ENCODE data around the gene TRIM27.
"Not testable (repeated sequence)": the region's sequence is repeated elsewhere in the genome, so short reads cannot be mapped to it uniquely, and the experiment has no call there.

Gene TRIM27

DNA sequence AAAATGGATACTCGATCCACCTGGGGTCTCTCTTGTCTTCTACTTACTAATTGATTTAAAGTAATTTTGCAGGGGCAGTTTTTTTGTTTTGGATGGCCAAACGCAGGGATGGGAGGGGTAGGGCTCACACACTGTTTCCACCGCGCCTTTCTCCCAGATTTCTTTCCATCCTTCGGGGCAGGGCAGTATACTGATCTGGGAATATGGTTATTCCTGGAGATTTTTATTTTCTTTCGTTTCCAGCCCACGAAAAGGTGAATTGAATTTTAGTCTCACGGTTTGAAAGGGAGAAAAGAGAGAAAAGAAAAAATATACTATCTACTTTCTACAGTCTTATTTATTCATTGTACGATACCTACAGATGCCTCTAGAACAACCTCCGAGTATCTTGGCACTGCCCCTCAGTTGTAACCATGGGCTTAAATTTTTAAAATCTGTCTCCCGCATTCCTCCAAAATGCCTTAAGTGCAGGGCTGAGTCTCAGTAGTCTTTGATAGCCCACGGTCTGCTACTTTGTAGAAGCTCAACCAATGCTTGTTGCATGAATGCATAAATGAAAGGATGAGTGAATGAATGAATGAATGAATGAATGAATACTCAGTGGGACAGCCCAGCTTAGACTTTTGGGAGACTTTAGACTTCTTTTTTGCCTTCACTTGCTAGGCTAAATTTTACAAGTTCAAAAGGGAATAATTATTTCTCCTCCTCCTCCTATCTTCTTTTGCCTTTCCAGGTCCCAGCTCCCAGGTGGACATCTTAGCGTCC is 18.1 kb upstream of the TRIM27 start:
- no peak for DNase-seq (ENCODE audit: low spot score)

DNA sequence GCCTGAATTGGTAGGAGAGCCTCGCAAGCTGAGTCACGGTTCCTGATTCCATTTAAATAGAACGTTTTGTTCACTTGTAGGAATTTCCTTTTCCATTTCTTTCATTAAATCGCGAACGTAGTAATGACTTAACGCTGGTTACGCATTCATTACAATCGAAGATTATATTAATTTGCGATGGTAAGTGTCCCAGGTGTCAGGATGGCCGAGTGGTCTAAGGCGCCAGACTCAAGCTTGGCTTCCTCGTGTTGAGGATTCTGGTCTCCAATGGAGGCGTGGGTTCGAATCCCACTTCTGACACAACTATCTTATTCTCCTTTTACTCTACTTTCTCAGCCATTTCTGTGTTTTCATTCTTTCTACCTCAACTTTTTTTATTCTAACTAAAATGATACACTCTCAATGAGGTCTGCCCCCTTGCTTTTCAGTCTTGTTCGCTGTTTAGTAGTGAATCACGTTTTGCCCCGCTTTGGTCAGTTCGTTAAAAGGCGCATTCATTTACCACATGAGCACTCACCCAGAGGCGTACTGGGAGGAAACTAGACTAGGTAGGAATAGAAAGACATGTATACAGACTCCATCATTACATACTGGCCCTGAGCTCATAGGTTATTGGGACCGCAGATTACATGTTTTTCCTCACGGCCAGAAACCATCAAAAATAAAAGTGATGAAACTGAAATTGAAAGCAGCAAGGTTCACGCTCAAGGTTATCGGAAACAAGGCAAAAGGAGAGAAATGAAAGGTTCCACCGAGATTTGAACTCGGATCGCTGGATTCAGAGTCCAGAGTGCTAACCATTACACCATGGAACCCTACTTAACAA is 17.3 kb upstream of the TRIM27 start:
- peak; percentile 81 for DNase-seq (ENCODE audit: low spot score)

DNA sequence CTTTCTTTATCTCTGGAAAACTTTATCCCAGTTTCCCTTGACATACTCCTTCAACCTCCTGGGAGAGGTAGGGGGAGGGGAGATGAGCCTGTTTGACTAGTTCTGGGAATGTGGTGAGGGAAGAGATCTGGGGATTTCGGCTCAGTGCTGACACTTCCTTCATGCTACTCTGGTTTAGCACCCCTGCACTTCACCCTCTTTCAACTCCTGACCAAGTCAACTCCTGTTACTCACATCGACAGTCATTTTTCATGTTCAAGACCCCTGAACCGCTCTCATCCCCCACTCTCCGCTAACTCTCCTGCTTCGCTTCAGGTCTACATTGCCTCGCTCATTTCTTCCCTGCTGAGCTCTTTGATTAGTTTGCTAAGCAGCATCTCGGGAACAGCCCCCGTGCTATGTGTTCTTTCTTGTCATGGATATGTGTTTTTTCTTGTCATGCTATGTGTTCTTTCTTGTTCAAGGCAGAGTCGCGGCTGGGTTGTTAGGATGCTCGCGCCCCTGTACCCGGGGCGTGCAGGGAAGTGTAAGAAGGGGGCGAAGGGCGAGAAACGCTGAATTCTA is 16.6 kb upstream of the TRIM27 start:
- peak; percentile 59 for DNase-seq (ENCODE audit: low spot score)

DNA sequence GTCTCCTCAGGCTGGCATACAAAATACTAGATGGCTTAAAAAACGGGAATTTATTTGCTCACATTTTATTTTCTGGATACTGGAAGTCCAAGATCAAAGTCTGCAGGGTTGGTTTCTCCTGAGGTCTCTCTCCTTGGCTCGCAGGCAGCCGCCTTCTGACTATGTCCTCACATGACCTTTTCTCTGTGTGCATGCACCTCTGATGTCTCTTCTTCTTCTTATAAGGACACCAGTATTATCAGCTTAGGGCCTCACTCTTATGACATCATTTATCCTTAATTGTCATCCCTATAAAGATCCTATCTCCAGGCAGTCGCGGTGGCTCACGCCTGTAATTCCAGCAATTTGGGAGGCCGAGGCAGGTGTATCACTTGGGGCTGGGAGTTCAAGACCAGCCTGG is 9.3 kb upstream of the TRIM27 start:
- no peak for DNase-seq (ENCODE audit: low spot score)

DNA sequence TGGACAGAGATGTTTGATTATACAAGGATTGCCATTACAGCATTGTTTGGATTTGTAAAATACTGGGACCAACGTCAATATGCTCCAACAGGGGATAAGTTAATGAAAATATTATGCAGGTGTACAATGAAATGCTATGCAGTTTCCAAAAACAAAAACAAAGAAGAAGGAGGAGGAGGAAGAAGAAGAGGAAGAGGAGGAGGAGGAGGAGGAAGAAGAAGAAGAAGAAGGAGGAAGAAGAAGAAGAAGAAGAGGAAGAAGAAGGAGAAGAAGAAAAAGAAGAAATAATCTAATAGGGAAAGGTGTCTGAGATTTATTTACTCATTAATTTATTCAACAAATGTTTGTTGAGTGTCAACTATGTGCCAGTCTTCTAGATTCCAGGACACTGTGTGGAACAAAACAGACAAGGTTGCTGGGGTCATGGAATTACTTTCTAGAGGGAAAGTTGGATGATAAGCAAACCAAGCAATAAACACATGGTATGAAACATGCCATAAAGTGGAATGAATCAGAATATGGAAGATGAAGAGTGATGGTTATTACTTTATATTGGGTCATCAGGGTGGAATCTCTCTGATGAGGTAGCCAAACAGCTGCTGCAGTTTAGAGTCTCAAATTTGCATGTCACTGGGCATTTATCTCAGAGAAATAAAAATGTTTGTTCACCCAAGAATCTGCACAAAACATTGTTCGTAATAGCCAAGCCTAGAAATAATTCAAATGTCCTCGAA is 6.3 kb upstream of the TRIM27 start:
- no peak for DNase-seq (ENCODE audit: low spot score)

DNA sequence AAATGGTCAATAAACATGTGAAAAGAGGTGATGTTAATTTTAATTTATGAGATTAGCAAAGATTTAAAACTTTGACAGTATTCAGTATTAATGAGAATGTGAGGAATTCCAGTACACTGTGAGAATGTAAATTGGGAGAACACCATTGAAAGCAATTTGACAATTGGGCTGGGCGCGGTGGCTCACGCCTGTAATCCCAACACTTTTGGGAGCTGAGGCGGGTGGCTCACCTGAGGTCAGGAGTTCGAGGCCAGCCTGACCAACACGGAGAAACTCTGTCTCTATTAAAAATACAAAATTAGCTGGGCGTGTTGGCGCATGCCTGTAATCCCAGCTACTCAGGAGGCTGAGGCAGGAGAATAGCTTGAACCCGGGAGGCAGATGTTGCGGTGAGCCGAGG is 5.6 kb upstream of the TRIM27 start:
- not testable (repeated sequence) for DNase-seq (ENCODE audit: low spot score)

DNA sequence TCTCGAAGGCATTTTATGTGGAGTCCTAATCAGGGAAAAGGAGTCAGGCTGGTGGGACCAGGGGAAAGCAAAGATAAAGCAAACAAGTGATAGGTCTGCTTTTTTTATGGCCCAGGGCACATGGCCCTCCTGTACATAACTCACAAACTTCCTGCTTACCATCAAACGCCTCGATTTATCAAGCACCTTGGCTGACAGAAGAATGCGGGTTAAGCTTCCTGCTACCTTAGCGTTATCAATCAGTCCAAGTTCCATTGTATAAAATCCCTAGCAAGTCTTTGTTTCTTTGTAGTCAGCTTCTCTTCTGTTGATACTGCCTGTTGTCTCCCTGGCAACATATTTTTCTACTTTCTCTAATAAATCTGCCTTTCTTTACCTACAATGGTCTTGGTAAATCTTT is 4.1 kb upstream of the TRIM27 start:
- no peak for DNase-seq (ENCODE audit: low spot score)

DNA sequence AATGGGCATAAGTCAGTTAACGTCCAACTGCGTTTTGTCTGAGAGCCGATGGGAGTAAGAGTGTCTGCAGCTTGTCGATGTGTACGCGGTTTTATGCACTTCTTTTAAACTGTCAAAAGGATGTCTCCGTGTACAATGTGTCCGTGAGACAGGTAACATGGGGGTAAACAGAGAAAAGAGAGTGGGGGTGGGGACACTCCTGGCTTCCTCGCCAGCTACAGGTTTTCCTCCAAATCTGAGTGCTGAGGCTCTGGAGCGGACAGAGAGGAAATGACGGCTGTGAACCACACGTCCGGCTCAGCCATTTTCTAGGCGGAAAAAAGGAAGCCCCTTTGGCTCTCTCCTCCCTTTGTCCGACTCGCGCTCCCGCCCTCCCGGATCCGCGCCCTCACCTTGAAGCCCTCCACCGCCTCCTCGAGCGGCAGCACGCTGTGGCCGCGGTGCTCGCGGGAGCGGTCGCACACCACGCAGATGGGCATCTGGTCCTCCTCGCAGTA is 916 bp downstream of the TRIM27 start:
- peak; percentile 23 for DNase-seq (ENCODE audit: low spot score)

DNA sequence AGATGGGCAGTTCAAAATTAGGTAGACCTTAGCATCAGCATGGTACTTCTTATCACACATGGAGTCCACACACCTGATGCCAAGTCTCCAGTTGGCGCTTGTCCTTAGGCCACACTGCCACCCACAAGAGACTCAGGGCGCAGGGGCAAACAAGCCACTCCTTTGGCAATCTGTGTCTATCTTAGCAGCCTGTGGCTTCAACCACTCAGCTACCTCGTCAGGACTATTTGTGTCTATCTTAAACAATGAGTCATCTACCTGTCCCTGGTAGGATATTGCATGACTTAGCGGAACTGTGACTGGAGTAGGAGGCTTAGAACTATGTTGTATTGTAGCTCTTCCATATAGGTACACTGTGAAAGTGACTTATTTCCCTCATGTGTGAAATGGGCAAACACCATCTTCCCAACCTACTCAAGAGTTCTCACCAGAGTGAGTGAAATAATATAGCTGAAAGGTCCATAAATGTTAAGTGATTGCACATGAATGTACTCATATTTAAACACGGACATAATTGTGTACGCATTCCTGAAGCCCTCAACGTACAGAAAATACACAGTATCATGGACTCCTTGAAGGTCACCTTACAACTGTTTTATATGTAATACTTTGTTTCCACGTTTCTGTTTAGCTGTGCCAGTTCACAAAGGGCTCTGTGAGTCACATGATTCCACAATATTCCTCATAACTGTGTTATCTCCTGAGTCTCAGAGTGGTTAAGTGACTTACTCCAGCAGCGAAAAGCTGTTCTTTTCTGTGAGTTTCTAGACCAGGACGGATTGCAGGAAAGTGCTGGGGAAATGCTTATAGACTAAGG is 1.6 kb downstream of the TRIM27 start:
- peak; percentile 79 for DNase-seq (ENCODE audit: low spot score)

DNA sequence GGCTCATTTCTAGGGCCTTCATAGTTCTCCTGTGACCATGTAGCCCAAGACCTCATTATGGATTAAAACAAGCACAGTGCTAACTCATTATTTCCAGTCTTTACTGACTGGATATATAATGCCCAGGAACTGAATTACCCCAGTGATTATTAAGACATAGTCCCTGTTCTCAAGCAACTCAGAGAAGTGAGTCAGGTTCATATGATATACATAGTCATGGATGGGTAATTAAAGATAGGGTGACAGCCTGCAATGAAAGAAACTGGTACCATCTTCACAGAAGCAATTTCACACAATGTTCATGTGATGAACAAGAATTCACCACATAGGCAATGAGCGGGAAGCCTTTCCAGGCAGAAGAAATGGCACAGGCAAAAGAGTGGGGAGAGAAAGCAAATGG is 3.5 kb downstream of the TRIM27 start:
- no peak for DNase-seq (ENCODE audit: low spot score)

DNA sequence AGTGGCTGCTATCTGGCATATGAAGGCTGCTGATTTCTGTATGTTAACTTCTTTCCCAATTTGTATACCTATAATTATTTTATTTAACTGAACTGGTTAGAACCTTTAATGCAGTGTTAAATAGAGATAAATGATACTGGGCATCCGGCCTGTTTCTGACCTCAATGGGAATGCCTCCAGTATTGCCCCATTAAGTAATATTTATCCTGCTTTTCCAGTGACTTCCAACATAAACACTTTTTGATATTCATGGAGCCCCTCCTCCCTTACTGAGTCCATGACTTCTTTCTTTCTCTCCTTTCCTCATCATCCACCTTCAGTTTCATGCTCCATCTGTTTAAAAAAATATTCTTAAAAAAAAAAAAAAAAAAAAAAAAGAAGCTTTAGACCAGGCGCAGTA is 8.8 kb downstream of the TRIM27 start:
- no peak for DNase-seq (ENCODE audit: low spot score)

DNA sequence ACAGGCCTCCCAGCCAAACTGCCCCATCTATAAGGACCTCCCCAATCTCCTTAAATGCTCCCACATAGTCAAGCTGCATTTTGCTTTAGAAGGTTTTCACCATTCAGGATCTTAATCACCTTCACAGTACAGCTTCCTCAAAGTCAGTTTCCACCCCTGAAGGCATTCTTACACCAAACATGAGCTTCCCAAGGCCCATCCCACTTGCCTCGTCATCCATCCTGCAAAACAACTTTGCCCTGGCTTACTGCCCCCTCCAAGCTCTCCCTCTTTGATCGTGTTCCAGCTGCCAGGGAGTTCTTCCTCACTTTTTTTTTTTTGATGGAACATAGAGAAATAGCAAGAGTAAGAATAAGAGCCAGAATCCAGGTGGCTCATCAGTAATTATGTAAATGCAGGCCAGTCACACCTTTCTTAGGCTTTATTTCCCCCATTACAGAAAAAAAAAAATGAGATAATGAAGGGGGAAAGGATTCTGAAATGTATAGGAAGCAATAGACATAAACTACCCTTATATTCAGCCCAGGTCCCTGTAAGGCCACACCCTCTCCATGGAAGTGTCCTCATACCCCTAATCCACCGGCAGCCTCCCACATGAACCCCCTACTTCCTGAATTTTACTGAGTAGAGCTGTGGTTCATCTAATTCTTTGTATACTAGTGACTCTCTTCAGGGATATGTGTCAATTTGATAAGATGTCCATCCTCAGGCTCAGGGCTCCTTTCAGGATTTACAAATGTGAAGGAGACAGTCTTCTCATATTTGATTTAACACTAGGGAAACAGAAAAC is 12.7 kb downstream of the TRIM27 start:
- no peak for DNase-seq (ENCODE audit: low spot score)

DNA sequence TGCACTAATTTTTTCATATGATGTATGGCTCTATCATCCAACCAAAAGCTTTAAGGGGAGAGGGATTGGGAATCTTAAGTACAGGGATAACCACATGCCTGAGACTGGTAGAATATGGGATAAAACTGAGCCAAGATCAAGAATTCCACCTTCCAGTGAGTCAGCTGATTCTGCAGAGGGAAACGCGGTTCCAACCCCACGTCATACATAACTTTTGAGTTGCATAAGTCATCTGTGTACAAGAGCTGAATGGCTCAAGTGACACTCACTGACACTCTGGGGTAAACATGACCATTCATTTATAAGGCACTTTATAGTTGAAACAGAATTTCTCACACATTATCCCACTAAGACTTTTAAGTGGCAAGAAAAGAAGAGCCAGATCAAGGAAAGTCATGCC is 16.4 kb downstream of the TRIM27 start:
- DNase-seq (ENCODE audit: low spot score): no peak

DNA sequence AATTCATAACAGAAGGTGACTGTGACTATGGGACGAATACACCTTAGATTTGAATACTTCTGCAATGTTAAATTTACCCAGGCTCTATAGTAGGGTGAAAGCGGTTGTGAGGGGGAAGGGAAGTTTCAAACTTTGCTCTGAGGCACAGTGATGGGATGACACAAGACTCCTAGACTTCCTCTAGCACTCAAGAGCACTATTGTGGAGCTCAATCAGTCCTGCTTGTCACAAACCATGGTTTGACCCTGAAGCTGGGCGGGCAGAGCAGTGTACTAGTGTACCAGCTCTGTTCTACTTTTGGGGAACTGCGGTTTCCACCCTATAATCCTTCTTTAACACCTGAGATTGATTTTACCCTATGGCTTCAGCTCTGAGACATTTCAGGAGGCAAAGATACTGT is 17.1 kb downstream of the TRIM27 start:
- no peak for DNase-seq (ENCODE audit: low spot score)

DNA sequence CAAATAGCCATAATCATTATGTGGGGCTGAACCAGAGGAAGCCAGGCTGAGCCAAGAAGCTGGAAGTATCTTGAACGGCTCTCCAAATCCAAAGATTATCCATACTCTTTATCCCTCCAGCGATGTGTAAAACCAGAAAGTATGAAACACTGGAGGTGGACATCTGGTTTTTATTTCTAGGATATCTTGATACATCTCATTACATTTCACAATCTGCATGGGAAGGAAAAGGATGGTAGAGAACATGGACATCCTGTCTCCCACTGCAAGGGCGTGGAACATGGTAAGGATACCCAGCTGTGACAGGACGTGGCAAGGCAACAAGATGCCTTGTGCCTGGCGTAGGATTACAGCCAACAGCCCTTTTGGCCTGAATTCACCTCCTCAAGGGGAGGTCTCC is 20.1 kb downstream of the TRIM27 start:
- DNase-seq (ENCODE audit: low spot score): no peak

DNA sequence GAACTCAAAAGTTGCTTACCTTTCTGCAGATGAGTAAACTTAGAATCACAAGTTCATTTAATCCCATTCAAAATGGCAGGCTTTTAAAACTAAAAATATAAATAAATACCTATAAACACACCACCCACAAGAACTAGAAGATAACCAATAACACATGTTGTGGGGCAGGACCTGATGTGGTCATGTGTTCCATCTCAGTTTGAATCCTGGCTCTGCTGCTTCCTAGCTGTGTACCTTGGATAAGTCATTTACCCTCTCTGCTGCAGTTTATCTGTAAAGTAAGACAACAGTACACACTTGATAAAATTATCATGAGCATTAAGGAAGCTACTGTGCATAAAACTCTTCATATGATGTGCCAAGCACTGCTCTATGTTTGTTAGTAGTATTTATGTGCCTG is 22.0 kb downstream of the TRIM27 start:
- no peak for DNase-seq (ENCODE audit: low spot score)

DNA sequence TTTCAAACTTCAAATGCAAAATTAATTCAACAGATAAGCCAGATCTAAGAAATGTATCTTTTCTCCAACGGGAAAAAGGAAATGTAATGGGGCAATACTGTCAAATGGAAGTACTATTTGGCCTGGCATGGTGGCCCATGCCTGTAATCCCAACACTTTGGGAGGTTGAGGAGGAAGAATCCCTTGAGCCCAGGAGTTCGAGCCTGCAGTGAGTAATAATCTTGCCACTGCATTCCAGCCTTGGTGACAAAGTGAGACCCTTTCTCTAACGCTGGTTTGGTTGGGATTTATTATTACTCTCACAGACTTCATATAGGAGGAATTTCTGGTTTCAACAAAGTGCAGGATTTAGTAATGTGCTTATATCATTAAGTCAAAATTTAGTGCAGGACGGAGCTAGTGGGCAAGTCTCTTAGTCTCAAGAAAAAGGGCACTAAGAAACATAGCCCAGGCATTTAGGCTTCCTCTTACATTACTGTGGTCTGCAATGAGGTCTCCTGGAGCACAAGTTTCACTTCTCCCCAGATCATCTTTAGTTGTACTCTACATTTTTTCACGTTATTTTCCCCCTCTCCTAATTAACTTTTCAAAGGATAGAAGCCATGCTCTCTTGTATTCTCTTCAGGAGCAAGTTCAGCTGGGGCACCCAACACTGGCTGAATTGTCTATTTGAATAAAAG is 23.1 kb downstream of the TRIM27 start:
- DNase-seq (ENCODE audit: low spot score): no peak

DNA sequence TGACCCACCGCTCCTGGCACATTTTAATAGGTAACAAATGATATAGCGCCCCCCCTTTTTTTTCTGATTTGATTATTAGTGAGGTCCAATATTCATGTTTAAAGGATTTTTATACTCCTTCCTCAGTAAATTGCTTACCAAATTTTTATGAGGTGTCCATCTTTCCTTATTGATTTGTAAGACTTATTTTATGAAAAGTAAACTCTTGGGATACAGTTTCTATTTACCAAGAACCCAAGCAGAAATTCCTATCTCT is 25.1 kb downstream of the TRIM27 start:
- no peak for DNase-seq (ENCODE audit: low spot score)

DNA sequence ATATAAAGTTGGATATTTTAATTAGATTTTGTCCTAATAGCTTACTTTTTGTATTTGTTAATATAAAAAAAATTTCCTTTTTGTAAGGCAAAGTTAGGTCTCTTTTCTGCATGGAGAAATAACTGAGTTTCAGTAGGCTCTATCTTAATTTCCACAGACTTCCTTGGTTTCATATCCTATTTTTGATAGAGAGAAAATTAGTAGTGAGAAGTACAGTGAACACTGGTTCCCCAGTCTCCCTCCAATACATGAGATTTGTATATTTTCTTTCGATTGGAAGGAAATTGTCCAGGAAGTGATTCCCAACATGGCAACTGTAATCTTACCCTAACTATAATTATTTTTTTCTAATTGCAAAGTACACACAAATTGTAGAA is 26.4 kb downstream of the TRIM27 start:
- no peak for DNase-seq (ENCODE audit: low spot score)
